Activated CD4-positive, alpha-beta T cell treated with anti-CD3 and anti-CD28 coated beads, Interleukin-2, amount 50 U/mL, for 16 hours (primary cell): ENCODE data around the gene MYO1A.
A peak's percentile ranks its signal among the peaks of the same experiment; 100 is the strongest.

Experiments
- DNase-seq: peaks from one replicate; pipeline ENCODE4 v3.0.0-alpha.2; 2020

MYO1A gene

GRCh38 chr12:57049890-57050289, at the start of gene MYO1A:
Gene MYO1A, minus strand, starts transcription at chr12:57050129. Its CDS starts 1,806 bp downstream, at chr12:57048323.
- DNase-seq, result no peak

- no peak for DNase-seq
Observed at GRCh38 chr12:57099047-57099714, 49.3 kb upstream of the MYO1A start.

- no peak for DNase-seq
Observed at GRCh38 chr12:57098546-57098945, 48.6 kb upstream of the MYO1A start.

- no peak for DNase-seq
Observed at GRCh38 chr12:57097554-57097835, 47.6 kb upstream of the MYO1A start.

GRCh38 chr12:57096748-57097553, 47.0 kb upstream of the MYO1A start:
- DNase-seq, result no peak

GRCh38 chr12:57096099-57096572, 46.2 kb upstream of the MYO1A start:
- no peak for DNase-seq

- DNase-seq, result no peak
Observed at GRCh38 chr12:57095440-57095839, 45.5 kb upstream of the MYO1A start.

- DNase-seq, result no peak
Observed at GRCh38 chr12:57094208-57095160, 44.6 kb upstream of the MYO1A start.

- peak; percentile 66 for DNase-seq
Observed at GRCh38 chr12:57093415-57094207, 43.7 kb upstream of the MYO1A start.

GRCh38 chr12:57092876-57093414, 43.0 kb upstream of the MYO1A start:
- DNase-seq, result no peak

GRCh38 chr12:57092529-57092862, 42.6 kb upstream of the MYO1A start:
- DNase-seq, result no peak

GRCh38 chr12:57091638-57092528, 42.0 kb upstream of the MYO1A start:
- DNase-seq, result no peak

- DNase-seq, result no peak
Observed at GRCh38 chr12:57090924-57091637, 41.2 kb upstream of the MYO1A start.

GRCh38 chr12:57090490-57090889, 40.6 kb upstream of the MYO1A start:
- DNase-seq, result no peak

GRCh38 chr12:57089271-57090245, 39.6 kb upstream of the MYO1A start:
- peak; percentile 58 for DNase-seq

GRCh38 chr12:57088354-57089270, 38.7 kb upstream of the MYO1A start, which contains the start of gene NAB2:
Gene NAB2, plus strand, starts transcription at chr12:57089114. Its CDS starts 158 bp downstream, at chr12:57089272.
- peak; percentile 96 for DNase-seq

GRCh38 chr12:57087691-57088353, 37.9 kb upstream of the MYO1A start:
- peak; percentile 86 for DNase-seq
